NCI-H510A treated with DMSO at 0.1 percent for 48 hours (cell line): Measurements from ENCODE around the gene KLF9.
A peak's percentile ranks its signal among the peaks of the same experiment; 100 is the strongest.
"Not testable (repeated sequence)": the region's sequence is repeated elsewhere in the genome, so short reads cannot be mapped to it uniquely, and the experiment has no call there.

Experiments used
- DNase-seq: peaks from one replicate; lab custom pipeline; 2025; lab: John Stamatoyannopoulos, UW

Gene KLF9

DNA sequence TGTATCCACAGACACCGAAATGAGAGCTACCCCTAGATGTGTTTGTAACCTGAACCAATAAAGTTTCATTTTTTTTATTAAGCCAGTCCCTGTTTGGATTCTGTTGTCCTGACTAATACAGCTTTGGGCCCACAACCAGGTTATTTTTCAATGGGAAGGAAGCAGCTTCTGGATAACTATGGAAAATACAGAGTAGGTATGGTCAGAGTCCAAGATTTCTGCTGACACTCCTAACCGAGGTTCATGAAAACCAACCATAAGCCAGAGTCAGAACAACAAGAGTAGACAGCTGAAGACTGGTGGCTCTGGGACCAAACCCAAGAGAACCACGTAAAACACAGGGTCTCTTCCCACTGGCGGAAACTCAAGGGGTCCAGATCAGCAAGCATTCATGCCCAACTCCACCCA is 10.8 kb downstream of the KLF9 start:
- DNase-seq, result no peak

GRCh38 chr9:70403166-70403565 is 11.3 kb downstream of the KLF9 start:
- DNase-seq, result no peak

- no peak for DNase-seq
These were observed 12.2 kb downstream of the KLF9 start for GRCh38 chr9:70402213-70402612.

GRCh38 chr9:70401241-70401640 is 13.2 kb downstream of the KLF9 start:
- not testable (repeated sequence) for DNase-seq

DNA sequence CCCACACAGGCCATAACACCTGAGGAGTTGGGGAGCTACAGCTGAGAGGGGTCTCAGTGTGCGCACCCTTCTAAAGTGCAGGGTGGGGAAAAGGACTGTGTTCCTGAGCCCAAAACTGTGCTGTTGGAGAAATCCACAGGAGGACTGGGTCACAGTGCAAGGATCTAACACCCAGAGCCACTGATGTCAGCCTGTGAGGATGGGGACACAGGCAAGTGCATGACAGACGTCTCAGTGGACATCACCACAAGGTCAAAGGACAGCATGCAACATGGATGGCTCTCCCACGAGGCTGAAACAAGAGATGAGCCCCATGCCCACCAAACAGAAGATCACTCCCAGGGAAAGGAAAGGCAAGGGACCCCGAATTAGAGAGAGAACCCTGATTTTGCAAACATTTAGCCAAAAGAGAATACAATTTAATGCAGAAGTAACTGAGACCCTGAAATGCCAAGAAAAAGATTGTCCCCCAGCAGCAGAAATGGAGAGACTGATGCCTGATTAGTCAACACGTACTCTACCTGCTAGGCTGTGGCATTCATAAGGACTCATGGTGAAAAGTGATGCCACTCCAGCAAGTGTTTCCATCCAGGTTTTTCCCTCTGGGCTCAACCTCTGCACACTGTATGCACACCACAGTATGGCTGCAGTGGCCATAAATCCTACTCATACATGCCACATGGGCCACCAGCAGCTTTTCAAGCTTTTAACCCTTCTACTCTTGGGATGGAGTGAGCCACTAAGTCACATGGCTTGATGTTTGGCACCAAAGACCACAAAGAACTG is 14.2 kb downstream of the KLF9 start:
- DNase-seq, result no peak

DNA sequence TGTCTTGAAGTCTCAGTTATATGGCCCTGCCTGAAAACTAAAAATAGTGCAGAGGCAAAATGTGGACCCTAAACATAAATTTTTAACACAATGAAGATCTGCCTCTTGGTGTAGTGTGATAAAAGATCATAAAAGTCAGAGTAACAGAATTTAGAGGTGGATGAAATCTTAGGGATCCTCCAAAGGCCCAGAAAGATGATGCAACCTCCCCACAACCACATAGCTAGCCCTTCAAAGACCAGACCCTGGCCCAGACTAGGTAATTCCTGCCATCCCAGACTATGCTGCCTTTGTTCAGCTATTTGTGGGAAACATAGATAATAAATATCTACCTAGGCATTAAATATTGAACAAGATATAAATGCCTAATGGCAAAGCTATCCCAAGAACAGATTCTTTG is 15.3 kb downstream of the KLF9 start:
- DNase-seq, result no peak

DNA sequence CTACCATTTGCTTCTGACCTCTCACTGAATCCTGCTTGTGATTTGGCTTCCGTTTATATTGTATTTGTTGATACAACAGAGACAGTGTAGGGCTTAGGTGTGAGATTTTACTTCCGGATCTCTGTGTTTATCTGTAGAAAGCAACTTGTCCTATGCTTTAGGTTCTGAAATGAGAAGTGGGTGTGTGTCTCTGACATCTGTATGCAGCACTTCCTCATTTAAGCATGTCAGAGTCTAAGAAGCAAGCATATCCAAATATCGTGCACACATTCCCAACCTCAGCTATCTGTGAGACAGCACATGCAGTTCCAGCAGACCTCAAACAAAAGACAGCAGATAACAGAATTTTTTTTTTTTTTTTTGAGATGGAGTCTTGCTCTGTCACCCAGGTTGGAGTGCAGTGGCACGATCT is 16.3 kb downstream of the KLF9 start:
- DNase-seq, result no peak

- DNase-seq, result no peak
These were observed 18.8 kb downstream of the KLF9 start for GRCh38 chr9:70395652-70396051.

DNA sequence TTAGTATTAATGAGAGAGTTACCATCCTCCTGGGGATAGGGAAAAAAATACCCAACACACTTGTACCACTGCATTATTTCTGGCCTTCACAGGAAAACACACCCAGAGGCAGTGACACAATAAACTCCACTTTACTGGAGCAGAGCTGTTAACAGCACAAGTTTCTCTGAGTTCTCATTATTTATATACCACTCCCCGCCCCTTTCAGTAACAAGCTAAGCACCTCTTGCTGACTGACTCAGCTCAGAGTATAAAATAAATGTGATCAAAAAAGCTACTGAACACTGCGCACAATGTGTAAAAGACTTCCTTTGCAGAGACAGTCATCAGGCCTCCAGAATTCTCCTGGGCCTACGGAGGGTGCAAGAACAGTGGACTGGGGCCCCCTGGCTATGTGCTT is 21.6 kb downstream of the KLF9 start:
- DNase-seq, result no peak

GRCh38 chr9:70392189-70392588 is 22.3 kb downstream of the KLF9 start:
- DNase-seq, result peak; percentile 24

- no peak for DNase-seq
These were observed 23.5 kb downstream of the KLF9 start for GRCh38 chr9:70390933-70391341.

GRCh38 chr9:70389621-70390266 is 24.7 kb downstream of the KLF9 start:
- DNase-seq, result no peak

DNA sequence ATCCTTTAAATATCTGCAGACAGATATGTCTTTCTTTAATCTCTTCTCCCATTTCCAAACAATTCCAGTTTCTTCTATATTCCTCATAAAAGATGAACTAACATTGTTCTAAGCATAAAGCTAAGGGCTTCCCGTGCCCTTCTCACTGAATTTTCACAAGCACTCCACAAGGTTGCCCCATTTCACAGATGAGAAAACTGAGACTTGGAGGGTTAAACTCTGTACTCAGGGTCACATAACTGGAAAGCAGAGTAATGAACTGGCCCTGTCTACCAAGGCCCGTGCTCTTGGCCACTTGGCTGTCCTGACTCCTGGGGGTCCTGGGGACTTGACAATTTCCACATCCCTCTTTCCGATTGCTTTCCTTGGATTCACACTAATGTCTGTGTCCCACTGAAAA is 25.3 kb downstream of the KLF9 start:
- DNase-seq, result no peak

GRCh38 chr9:70387663-70388062 is 26.8 kb downstream of the KLF9 start:
- DNase-seq, result no peak

- DNase-seq, result no peak
These were observed 29.0 kb downstream of the KLF9 start for GRCh38 chr9:70385426-70385825.

GRCh38 chr9:70382709-70383605 is 31.5 kb downstream of the KLF9 start:
- DNase-seq, result no peak

- DNase-seq, result no peak
These were observed 32.3 kb downstream of the KLF9 start for GRCh38 chr9:70382046-70382708.

- DNase-seq, result peak; percentile 13
These were observed 39.4 kb downstream of the KLF9 start for GRCh38 chr9:70374962-70375618.

GRCh38 chr9:70367305-70367930 is 47.0 kb downstream of the KLF9 start:
- no peak for DNase-seq

DNA sequence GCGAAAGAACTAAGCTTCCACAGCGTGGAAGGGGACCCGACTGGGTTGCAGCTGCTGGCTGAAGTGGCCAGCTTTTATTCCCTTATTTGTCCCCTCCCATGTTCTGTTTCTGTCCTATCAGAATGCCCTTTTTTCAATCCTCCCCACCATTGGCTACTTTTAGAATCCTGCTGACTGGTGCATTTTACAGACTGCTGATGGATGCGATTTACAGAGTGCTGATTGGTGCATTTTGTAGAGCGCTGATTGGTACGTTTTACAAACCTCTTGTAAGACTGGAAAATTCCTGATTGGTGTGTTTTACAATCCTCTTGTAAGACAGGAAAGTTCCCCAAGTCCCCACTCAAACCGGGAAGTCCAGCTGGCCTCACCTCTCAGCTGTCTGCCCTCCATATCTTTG is 50.7 kb downstream of the KLF9 start:
- no peak for DNase-seq

DNA sequence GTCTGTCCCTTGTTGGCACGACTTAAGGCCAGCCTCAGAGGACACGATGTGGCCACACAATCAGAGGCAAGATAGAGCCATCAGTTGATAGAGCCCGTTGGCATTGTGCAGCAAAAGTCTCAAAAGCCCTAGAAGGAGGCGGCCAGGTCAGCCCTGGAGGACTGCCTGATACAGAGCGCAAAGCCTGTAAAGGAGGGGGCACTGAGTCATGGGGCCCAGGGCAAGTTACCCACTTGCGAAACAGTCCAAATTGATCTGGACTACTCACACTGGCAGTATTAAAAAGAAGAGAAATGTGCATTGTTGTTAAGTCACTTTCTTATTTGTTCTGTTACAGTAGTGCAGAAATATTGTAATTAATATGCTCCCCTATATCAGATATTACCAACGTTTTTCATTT is 51.5 kb downstream of the KLF9 start:
- no peak for DNase-seq
